NCI-H1436 (cell line): ENCODE results near the gene USP22.
"Not testable (repeated sequence)": the region's sequence is repeated elsewhere in the genome, so short reads cannot be mapped to it uniquely, and the experiment has no call there.

Experiments
- DNase-seq: peaks from one replicate; lab custom pipeline; 2025; lab: John Stamatoyannopoulos, UW

Gene USP22

DNA sequence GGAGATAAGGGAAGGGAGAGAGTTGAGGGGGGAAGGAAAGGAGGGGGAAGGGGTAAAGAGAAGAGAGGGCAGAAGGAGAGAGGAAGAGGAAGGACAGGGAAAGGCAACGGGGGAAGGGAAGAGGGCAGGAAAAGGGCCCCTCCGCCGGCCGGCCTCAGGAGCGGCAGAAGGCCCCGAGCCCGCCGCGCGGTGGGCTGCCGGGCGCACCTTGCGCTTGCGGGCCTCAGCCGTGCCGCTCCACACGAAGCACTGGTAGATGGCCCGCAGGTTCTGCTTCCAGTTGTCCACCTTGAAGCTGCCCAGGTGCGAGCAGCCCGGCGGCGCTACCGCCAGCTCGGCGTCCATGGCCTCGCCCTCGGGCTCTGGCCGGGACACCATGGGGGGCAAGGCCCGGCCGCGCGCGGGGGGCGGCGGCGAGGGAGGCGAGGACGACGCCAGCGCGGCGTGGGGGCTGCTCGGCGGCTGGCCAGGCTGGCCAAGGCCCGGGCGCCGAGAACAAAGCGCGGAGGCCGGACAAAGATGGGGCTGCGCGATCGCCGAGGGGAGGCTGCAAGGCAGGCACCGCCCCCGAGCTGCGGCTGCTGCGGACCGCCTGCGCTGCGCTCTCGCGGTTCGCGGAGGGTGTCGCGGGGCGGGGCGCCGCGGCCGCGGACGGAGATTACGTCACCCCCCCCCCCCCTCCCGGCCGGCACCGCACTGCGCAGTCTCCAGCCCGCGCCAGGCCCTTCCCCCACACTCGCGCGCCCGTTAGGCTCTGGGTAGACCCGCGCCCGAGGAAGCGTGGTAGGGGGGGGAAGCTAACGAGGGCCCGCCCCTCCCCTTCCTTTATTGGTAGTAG is at the start of gene USP22:
TSS of gene USP22 (minus strand) at position 554 of the 838 bp plus-strand sequence. CDS start at position 378, 176 bp downstream.
- peak; percentile 99 for DNase-seq

DNA sequence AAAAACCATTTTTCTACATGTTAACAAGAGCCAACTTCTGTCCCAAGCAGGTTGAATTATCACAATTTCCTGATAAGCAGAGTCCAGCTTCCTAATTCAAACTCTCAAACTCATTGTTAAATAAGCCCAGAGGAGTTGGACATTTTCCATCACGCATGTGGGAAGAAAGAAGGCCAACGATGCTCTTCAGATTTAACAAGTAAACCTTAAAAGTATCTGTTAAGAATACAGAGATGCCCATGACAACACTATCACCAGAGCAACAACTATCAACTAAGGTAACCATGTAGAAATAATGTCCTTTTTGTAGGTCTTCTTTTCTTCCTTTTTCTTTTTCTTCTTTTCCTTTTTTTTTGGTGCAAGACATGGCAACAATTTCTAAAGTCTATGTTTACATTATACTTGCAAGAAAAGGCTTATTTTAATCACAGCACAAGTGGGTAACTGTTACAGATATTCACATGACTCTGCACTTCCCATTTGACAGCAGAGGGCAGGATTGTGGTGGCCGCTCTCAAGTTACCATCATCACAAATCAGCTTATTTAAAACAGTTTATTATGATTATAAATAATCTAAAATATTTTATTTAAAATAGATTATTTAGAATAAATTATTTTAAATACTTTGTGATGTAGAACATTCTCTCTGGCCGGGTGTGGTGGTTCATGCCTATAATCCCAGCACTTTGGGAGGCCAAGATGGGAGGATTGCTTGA is 48.2 kb upstream of the USP22 start:
- no peak for DNase-seq

GRCh38 chr17:21089933-21090901 is 47.4 kb upstream of the USP22 start:
- no peak for DNase-seq

DNA sequence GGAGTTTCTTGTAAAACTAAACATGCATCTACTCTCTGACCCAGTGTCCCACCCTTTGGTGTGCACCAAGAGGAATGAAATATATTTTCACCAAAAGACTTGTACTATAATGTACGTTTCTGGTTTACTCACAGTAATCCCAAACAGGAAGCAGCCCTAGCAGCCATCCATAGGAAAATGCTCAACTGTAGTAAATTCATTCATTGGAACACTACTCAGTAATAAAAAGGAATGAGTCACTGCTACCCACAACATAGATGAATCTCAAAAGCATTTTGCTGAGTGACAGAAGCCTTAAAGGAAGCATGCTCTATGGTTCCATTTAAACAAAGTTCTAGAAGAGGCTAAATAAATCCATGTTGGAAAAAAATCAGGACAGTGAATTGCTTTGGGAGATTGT is 46.3 kb upstream of the USP22 start:
- no peak for DNase-seq

GRCh38 chr17:21085707-21086106 is 42.9 kb upstream of the USP22 start:
- DNase-seq = no peak

DNA sequence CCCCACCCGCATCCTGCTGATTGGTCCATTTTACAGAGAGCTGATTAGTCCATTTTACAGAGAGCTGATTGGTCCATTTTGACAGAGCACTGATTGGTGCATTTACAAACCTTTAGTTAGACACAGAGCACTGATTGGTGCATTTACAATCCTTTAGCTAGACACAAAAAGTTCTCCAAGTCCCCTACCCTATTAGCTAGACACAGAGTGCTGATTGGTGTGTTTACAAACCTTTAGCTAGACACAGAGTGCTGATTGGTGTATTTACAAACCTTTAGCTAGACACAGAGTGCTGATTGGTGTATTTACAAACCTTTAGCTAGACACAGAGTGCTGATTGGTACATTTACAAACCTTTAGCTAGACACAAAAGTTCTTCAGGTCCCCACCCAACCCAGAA is 42.5 kb upstream of the USP22 start:
- not testable (repeated sequence) for DNase-seq

DNA sequence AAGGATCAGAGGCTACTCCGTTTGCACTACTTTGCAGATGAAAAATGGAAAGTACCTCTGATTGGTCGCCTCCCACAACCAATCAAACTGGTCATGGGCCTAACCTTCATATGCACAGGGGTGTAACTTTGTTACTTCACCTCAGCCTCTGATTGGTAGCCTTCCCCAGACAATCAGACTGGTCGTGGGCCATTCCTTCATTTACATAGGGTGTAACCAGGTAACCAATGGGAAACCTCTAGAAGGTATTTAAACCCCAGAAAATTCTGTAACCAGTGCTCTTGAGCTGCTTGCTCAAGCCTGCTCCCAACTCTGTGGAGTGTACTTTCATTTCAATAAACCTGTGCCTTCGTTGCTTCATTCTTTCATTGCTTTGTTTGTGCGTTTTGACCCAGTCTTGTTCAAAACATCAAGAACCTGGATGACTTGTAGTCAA is 39.2 kb upstream of the USP22 start:
- DNase-seq = no peak

DNA sequence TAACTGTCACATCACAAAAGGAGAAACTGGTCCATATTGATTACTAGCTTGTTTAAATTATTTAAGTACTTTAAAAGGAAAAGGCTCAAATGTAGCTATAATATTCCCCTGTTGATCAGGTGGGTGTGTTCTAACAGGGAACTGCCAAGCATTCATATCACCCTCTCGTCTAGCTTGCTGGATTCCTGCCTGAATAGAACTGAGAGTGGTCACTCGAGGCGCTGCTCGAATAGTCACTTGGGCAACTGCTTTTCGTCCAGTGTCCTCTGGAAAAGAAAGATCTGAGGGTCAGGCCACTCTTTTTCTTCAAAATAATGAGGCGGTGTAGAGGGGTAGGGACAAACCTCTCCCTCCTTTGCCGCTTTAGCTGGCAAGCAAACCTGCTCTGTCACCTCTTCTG is 36.4 kb upstream of the USP22 start:
- DNase-seq = no peak

- DNase-seq = no peak
Observed at GRCh38 chr17:21078016-21078780, 35.4 kb upstream of the USP22 start.

DNA sequence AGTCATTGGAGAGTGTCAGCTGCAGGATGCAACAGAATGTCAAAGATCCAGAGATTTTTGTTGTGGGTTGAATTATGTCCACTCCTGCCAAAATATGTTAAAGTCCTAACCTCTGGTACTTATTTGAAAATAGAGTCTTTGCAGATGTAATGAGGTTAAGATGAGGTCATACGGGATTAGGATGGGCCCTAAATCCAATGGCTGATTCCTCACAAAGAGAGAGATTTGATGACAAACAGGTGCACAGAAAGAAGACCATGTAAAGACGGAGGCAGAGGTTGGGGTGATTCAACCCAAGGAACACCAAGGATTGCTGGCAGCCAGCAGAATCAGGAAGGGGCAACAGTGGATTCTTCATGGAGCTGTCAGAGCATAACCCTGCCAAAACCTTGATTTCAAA is 34.5 kb upstream of the USP22 start:
- DNase-seq = no peak

- DNase-seq = no peak
Observed at GRCh38 chr17:21076242-21076641, 33.4 kb upstream of the USP22 start.

DNA sequence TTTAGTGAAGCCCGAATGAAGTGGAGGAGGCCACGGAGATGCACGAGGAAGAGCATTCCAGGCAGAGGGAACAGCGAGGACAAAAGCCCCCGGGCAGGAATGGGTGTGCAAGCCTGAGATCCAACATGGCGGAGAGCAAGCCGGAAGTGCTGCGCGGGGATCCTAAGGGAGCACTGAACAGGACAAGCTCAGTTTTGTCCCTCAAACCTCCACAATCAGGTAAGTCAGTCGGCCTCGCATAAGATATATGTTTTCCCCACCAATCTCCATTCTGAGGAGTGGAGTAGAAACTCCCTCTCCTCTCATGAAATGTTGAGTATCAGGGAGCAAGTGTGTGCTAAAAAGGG is 32.9 kb upstream of the USP22 start:
- DNase-seq = no peak

DNA sequence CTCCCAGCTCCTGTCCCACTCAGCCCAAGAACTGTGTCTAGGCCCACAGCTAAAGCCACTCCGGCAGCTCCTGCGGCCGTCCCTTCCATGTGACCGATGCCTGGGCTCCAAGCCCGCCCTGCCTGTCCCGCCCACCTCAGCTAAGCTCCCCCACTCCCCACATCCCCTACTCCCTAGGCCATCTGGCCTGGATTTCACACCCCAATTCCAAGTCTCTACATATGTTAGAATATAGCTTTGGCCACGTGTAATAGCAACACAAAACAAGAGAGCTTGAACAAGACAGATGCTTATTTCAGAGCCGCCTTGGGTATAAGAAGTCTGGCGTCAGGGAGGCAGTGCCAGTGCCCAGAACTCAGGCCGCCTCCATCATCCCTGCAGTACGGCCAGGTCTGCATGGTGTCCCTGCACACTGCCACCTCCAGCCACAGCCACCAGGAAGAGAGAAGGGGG is 30.0 kb upstream of the USP22 start:
- DNase-seq = no peak

DNA sequence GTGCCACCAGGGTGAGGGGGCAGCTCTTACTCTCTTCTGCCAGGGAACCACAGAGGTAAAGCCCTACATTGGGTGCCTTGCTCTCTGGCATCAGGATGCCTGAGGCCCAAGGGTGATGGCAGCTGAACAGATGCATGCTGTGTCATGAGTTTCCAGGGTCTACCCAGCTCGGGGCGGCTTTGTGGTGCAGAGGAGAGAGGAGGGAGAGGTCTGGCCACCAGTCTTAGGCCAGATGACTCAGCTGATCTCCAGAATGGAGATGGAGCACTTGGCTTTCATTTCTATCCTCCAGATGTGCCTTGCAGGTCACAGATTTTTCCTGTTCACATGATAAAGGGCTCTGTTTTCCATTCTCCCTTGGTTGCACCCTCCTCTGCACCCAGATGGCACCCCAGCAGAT is 23.6 kb upstream of the USP22 start:
- no peak for DNase-seq

DNA sequence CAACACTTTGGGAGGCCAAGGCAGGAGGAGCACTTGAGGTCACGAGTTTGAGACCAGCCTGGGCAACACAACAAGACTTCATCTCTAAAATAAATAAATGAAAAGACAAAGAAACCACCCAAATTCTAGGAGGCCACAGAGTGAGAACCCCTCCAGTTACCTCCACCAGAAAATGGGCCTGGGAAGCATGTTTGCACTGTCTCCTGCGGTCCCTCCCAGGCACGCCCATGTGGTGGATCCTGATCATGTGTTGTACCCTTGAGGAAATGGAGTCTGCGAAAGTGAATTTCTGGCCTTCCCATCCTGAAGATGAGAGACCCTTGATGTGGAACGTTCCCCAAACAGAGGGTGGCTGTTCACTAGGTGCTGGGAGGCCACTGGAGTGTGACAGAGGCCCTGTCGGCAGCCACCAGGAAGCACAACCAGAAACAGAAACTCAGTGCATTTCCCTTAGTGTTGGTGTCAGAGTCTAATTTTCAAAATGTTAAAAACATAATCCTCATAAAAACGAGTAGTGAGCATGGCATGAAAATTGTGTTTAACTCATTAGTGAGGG is 19.2 kb upstream of the USP22 start:
- no peak for DNase-seq

- DNase-seq = no peak
Observed at GRCh38 chr17:21061158-21061835, 18.5 kb upstream of the USP22 start.

- no peak for DNase-seq
Observed at GRCh38 chr17:21059761-21060160, 16.9 kb upstream of the USP22 start.

GRCh38 chr17:21058098-21058893 is 15.5 kb upstream of the USP22 start:
- no peak for DNase-seq

GRCh38 chr17:21053056-21053455 is 10.2 kb upstream of the USP22 start:
- not testable (repeated sequence) for DNase-seq

DNA sequence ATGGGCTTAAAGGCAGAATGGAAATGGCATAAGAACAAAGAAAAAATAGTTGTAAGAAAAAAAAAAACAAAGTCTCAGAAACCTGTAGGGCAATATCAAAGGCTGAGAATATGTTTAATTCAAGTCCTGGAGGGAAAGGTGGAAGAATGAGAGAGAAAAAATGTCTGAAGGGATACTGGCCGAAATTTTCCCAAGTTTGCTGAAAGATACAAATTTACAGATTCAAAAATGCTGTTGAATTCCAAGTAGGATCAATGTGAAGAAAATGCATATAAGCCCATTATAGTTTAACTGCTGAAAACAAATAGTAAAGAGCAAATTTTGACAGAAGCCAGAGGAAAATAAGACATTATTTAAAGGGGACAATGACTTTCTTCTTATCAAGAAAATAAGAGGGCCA is 6.6 kb upstream of the USP22 start:
- no peak for DNase-seq
